ENCODE results near the gene RAI1.

RAI1 gene

DNA sequence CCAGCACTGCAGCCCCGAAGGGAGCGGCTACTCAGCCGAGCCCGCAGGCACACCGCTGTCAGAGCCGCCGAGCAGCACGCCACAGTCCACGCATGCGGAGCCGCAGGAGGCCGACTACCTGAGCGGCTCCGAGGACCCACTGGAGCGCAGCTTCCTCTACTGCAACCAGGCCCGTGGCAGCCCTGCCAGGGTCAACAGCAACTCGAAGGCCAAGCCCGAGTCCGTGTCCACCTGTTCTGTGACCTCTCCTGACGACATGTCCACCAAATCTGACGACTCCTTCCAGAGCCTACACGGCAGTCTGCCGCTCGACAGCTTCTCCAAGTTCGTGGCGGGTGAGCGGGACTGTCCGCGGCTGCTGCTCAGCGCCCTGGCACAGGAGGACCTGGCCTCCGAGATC, 113.1 kb downstream of the RAI1 start:
- TF ChIP-seq, protein P1, sequence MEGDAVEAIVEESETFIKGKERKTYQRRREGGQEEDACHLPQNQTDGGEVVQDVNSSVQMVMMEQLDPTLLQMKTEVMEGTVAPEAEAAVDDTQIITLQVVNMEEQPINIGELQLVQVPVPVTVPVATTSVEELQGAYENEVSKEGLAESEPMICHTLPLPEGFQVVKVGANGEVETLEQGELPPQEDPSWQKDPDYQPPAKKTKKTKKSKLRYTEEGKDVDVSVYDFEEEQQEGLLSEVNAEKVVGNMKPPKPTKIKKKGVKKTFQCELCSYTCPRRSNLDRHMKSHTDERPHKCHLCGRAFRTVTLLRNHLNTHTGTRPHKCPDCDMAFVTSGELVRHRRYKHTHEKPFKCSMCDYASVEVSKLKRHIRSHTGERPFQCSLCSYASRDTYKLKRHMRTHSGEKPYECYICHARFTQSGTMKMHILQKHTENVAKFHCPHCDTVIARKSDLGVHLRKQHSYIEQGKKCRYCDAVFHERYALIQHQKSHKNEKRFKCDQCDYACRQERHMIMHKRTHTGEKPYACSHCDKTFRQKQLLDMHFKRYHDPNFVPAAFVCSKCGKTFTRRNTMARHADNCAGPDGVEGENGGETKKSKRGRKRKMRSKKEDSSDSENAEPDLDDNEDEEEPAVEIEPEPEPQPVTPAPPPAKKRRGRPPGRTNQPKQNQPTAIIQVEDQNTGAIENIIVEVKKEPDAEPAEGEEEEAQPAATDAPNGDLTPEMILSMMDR (IDR thresholded peaks at IDR 0.05; ENCODE audit: borderline replicate concordance, control extremely low read depth, extremely low read depth, insufficient read depth, missing control alignments): no peak
- DNase-seq (ENCODE audit: low spot score): no peak
- in situ Hi-C loops (cut with MboI; ENCODE audit: low sequenced_read_pairs, unreplicated experiment): no loop called here

DNA sequence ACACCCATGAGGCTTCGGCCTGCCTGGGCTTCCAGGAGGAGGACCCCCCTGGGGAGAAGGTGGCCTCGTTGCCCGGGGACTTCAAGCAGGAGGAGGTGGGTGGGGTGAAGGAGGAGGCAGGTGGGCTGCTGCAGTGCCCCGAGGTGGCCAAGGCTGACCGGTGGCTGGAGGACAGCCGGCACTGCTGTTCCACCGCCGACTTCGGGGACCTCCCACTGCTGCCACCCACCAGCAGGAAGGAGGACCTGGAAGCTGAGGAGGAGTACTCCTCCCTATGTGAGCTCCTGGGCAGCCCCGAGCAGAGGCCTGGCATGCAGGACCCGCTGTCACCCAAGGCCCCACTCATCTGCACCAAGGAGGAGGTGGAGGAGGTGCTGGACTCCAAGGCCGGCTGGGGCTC, 114.0 kb downstream of the RAI1 start:
- in situ Hi-C loops (cut with MboI; ENCODE audit: low sequenced_read_pairs, unreplicated experiment): no loop called here

DNA sequence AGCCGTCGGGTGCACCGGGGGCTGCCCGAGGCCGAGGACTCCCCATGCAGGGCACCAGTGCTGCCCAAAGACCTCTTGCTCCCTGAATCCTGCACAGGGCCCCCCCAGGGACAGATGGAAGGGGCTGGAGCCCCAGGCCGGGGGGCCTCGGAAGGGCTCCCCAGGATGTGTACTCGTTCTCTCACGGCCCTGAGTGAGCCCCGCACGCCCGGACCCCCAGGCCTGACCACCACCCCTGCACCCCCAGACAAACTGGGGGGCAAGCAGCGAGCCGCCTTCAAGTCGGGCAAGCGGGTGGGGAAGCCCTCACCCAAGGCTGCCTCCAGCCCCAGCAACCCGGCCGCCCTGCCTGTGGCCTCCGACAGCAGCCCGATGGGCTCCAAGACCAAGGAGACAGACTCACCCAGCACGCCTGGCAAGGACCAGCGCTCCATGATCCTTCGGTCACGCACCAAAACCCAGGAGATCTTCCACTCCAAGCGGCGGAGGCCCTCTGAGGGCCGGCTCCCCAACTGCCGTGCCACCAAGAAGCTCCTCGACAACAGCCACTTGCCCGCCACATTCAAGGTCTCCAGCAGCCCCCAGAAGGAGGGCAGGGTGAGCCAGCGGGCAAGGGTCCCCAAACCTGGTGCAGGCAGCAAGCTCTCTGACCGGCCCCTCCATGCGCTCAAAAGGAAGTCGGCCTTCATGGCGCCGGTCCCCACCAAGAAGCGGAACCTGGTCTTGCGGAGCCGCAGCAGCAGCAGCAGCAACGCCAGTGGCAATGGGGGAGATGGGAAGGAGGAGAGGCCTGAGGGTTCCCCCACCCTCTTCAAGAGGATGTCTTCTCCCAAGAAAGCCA, 114.9 kb downstream of the RAI1 start:
- TF ChIP-seq, protein P1 (IDR thresholded peaks at IDR 0.05; ENCODE audit: borderline replicate concordance, control extremely low read depth, extremely low read depth, insufficient read depth, missing control alignments): no peak
- DNase-seq (ENCODE audit: low spot score): no peak
- in situ Hi-C loops (cut with MboI; ENCODE audit: low sequenced_read_pairs, unreplicated experiment): no loop called here

More for the DNA sequence above, 114.0 kb downstream of the RAI1 start:
- TF ChIP-seq, protein P1 (IDR thresholded peaks at IDR 0.05; ENCODE audit: borderline replicate concordance, control extremely low read depth, extremely low read depth, insufficient read depth, missing control alignments): no peak
- DNase-seq (ENCODE audit: low spot score): no peak

DNA sequence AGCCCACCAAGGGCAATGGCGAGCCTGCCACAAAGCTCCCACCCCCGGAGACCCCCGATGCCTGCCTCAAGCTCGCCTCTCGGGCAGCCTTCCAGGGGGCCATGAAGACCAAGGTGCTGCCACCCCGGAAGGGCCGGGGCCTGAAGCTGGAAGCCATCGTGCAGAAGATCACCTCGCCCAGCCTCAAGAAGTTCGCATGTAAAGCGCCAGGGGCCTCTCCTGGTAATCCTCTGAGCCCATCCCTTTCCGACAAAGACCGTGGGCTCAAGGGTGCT, 115.5 kb downstream of the RAI1 start:
- TF ChIP-seq, protein P1 (IDR thresholded peaks at IDR 0.05; ENCODE audit: borderline replicate concordance, control extremely low read depth, extremely low read depth, insufficient read depth, missing control alignments): no peak
- no peak for DNase-seq (ENCODE audit: low spot score)
- in situ Hi-C loops (cut with MboI; ENCODE audit: low sequenced_read_pairs, unreplicated experiment): no loop called here

DNA sequence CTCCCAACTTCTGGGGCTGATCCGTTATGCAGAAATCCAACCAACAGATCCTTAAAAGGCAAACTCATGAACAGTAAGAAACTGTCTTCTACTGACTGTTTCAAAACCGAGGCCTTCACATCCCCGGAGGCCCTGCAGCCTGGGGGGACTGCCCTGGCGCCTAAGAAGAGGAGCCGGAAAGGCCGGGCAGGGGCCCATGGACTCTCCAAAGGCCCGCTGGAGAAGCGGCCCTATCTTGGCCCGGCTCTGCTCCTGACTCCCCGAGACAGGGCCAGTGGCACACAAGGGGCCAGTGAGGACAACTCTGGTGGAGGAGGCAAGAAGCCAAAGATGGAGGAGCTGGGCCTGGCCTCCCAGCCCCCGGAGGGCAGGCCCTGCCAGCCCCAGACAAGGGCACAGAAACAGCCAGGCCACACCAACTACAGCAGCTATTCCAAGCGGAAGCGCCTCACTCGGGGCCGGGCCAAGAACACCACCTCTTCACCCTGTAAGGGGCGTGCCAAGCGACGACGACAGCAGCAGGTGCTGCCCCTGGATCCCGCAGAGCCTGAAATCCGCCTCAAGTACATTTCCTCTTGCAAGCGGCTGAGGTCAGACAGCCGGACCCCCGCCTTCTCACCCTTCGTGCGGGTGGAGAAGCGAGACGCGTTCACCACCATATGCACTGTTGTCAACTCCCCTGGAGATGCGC, 116.0 kb downstream of the RAI1 start:
- no peak for DNase-seq (ENCODE audit: low spot score)
- TF ChIP-seq, protein P1 (IDR thresholded peaks at IDR 0.05; ENCODE audit: borderline replicate concordance, control extremely low read depth, extremely low read depth, insufficient read depth, missing control alignments): no peak
- in situ Hi-C loops (cut with MboI; ENCODE audit: low sequenced_read_pairs, unreplicated experiment): no loop called here

DNA sequence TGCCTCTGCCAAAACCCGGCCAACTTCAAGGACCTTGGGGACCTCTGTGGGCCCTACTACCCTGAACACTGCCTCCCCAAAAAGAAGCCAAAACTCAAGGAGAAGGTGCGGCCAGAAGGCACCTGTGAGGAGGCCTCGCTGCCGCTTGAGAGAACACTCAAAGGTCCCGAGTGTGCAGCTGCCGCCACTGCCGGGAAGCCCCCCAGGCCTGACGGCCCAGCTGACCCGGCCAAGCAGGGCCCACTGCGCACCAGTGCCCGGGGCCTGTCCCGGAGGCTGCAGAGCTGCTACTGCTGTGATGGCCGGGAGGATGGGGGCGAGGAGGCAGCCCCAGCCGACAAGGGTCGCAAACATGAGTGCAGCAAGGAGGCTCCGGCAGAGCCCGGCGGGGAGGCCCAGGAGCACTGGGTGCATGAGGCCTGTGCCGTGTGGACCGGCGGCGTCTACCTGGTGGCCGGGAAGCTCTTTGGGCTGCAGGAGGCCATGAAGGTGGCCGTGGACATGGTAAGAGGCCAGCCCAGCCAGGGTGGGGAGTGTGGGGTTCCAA, 116.8 kb downstream of the RAI1 start:
- in situ Hi-C loops (cut with MboI; ENCODE audit: low sequenced_read_pairs, unreplicated experiment): no loop called here
- DNase-seq (ENCODE audit: low spot score): no peak

More for the DNA sequence above, 116.8 kb downstream of the RAI1 start:
- TF ChIP-seq, protein P1 (IDR thresholded peaks at IDR 0.05; ENCODE audit: borderline replicate concordance, control extremely low read depth, extremely low read depth, insufficient read depth, missing control alignments): no peak

All from GM13976 (cell line).